OCI-LY1 (cell line): ENCODE measurements around the gene PACRG.

Experiments
- H2AFZ ChIP-seq: fragments of 200-600 bp; sonication (generic), shearing (Covaris generic); 2 replicates; pipeline ENCODE4 v1.6.0; 2014; ENCODE audit warnings: antibody characterized with exemption, mild to moderate bottlenecking, low read length
- H3F3A ChIP-seq: fragments of 200-600 bp; sonication (generic), shearing (Covaris generic); 2 replicates; pipeline ENCODE4 v1.6.0; 2014; ENCODE audit warnings: mild to moderate bottlenecking, antibody characterized with exemption, low read length, moderate library complexity; ENCODE audit not compliant: insufficient read depth
- H3K27ac ChIP-seq: fragments of 200-600 bp; sonication (generic); 2 replicates; pipeline ENCODE4 v1.5.1; 2014; ENCODE audit warnings: low read length, mixed run types, mild to moderate bottlenecking, low read depth; ENCODE audit not compliant: poor library complexity, severe bottlenecking
- H3K27me3 ChIP-seq: fragments of 200-600 bp; sonication (generic); 2 replicates; pipeline ENCODE4 v1.6.0; 2014; ENCODE audit warnings: antibody characterized with exemption, mild to moderate bottlenecking, low read length, moderate library complexity; ENCODE audit not compliant: insufficient read depth
- H3K36me3 ChIP-seq: fragments of 200-600 bp; sonication (generic); 2 replicates; pipeline ENCODE4 v1.6.1; 2014; ENCODE audit warnings: mild to moderate bottlenecking, antibody characterized with exemption, low read length, moderate library complexity, mixed read lengths; ENCODE audit not compliant: insufficient read depth
- H3K4me1 ChIP-seq: fragments of 200-600 bp; sonication (generic); 2 replicates; pipeline ENCODE4 v1.5.1; 2014; ENCODE audit warnings: mild to moderate bottlenecking, low read length, moderate library complexity; ENCODE audit not compliant: insufficient read depth, severe bottlenecking
- H3K4me2 ChIP-seq: fragments of 200-600 bp; sonication (generic), shearing (Covaris generic); 2 replicates; pipeline ENCODE4 v1.6.1; 2014; ENCODE audit warnings: low read length
- H3K4me3 ChIP-seq: fragments of 200-600 bp; sonication (generic); 2 replicates; pipeline ENCODE4 v1.5.1; 2014; ENCODE audit warnings: low read length, low read depth, mild to moderate bottlenecking, mixed read lengths; ENCODE audit not compliant: poor library complexity, severe bottlenecking
- H3K79me2 ChIP-seq: fragments of 200-600 bp; shearing (Covaris generic); 2 replicates; pipeline ENCODE4 v1.6.1; 2016; ENCODE audit warnings: mixed run types, low read length, mixed read lengths; ENCODE audit not compliant: insufficient read depth
- H3K9ac ChIP-seq: fragments of 200-600 bp; sonication (generic), shearing (Covaris generic); 2 replicates; pipeline ENCODE4 v1.6.1; 2014; ENCODE audit warnings: mild to moderate bottlenecking, low read length, mixed read lengths
- H3K9me2 ChIP-seq: fragments of 200-600 bp; sonication (generic), shearing (Covaris generic); 2 replicates; pipeline ENCODE4 v1.6.1; 2014; ENCODE audit warnings: low read depth, mild to moderate bottlenecking, low read length, mixed read lengths
- H3K9me3 ChIP-seq: fragments of 200-600 bp; shearing (Covaris generic); 2 replicates; pipeline ENCODE4 v1.6.1; 2014; ENCODE audit warnings: low read length, mixed read lengths
- H4K20me1 ChIP-seq: fragments of 200-600 bp; sonication (generic), shearing (Covaris generic); 2 replicates; pipeline ENCODE4 v1.6.0; 2016; ENCODE audit warnings: mild to moderate bottlenecking, low read length; ENCODE audit not compliant: insufficient read depth
- EZH2 ChIP-seq: fragments of 200-600 bp; sonication (generic), shearing (Covaris generic); IDR thresholded peaks from 2 replicates; pipeline ENCODE4 v1.8.0; 2017; ENCODE audit warnings: borderline replicate concordance, mixed run types, mild to moderate bottlenecking, antibody characterized with exemption, low read length, moderate library complexity, mixed read lengths
- TF ChIP-seq, protein P1 (sequence below): fragments of 200-600 bp; sonication (generic), shearing (Covaris generic); IDR thresholded peaks from 2 replicates; pipeline ENCODE4 v1.5.1; 2017; ENCODE audit warnings: mild to moderate bottlenecking, antibody characterized with exemption, low read length, moderate library complexity, mixed read lengths

The PACRG gene

DNA sequence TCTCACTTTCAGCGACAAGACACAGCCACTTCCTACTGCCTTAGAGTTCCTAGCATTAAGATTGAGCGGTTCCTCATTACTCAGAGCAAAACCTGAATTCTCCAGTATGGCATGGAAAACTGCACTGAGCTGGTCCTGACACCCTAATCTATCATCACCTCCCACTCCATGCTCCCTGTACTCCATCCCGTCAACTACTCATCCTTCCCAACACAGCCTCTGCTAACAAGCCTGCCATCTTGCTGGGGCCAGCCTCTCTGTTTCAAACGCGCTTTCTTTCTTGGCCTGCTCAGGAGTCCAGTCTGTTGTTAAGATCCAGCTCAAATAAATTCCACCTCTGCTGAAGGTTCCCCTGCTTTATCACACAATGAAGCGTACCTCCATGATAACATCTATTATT lies 12.2 kb upstream of the PACRG start:
- no peaks in the 10 kb centered on the region for H3K79me2 ChIP-seq
- H3K9me3 ChIP-seq = no peaks in the 10 kb centered on the region
- H4K20me1 ChIP-seq = no peaks in the 10 kb centered on the region
- no peak overlapping the region for H3K27ac ChIP-seq
- H3K9me2 ChIP-seq = no peaks in the 10 kb centered on the region
- H2AFZ ChIP-seq = no peak overlapping the region
- H3K9ac ChIP-seq = no peak overlapping the region
- TF ChIP-seq, protein P1, sequence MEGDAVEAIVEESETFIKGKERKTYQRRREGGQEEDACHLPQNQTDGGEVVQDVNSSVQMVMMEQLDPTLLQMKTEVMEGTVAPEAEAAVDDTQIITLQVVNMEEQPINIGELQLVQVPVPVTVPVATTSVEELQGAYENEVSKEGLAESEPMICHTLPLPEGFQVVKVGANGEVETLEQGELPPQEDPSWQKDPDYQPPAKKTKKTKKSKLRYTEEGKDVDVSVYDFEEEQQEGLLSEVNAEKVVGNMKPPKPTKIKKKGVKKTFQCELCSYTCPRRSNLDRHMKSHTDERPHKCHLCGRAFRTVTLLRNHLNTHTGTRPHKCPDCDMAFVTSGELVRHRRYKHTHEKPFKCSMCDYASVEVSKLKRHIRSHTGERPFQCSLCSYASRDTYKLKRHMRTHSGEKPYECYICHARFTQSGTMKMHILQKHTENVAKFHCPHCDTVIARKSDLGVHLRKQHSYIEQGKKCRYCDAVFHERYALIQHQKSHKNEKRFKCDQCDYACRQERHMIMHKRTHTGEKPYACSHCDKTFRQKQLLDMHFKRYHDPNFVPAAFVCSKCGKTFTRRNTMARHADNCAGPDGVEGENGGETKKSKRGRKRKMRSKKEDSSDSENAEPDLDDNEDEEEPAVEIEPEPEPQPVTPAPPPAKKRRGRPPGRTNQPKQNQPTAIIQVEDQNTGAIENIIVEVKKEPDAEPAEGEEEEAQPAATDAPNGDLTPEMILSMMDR = no peak
- no peak for TF ChIP-seq EZH2
- H3K27me3 ChIP-seq = no peaks in the 10 kb centered on the region
- no peaks in the 10 kb centered on the region for H3K36me3 ChIP-seq
- H3K4me1 ChIP-seq = no peaks in the 10 kb centered on the region
- H3K4me3 ChIP-seq = no peak overlapping the region
- no peaks in the 10 kb centered on the region for H3F3A ChIP-seq
- no peak overlapping the region for H3K4me2 ChIP-seq

DNA sequence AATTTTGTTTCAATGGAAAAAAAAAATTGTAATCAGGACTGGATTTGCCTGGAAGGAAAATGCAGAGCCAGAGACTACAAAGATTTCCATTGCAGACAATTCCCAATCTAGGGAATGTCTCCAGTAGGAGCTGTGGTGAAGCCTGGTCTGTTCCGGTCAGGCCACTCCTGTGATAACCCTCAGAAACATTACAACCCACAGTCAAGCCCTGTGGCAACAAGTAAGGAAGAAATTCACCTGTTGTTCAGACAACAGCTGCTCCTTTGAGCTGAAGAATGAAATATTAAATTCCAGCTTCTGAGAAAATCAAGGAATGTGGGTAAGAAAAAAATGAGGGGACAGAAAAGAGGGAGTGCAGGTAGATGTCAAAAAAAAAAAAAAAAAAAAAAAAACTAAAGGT lies 8.2 kb upstream of the PACRG start:
- Histone ChIP-seq H3K4me3 (no peak overlapping the region), H3K27ac (no peak overlapping the region), H3K9ac (no peak overlapping the region), H3K9me3 (no peaks in the 10 kb centered on the region), H3K9me2 (no peaks in the 10 kb centered on the region), H3K4me2 (no peak overlapping the region), H4K20me1 (no peaks in the 10 kb centered on the region), H3K36me3 (no peaks in the 10 kb centered on the region), H3K4me1 (no peaks in the 10 kb centered on the region), H2AFZ (no peak overlapping the region), H3K27me3 (no peaks in the 10 kb centered on the region), H3K79me2 (no peaks in the 10 kb centered on the region), H3F3A (no peaks in the 10 kb centered on the region)
- no peak for TF ChIP-seq EZH2
- TF ChIP-seq, protein P1 = no peak

DNA sequence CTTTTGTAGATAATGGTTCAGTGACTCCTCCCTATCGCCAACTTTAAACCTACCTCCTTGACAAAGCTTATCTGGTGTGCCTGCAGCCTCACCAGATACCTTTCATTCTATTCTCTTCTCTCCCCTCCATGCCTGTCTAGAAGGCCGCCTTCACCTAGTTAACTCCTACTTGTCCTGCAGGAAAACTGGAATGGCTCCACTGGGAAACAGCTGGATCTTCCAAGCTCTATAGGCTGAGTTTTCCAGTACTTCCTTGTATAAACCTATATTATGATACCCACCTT lies 6.4 kb upstream of the PACRG start:
- H3K4me3 ChIP-seq = no peak overlapping the region
- no peaks in the 10 kb centered on the region for H4K20me1 ChIP-seq
- no peaks in the 10 kb centered on the region for H3K36me3 ChIP-seq
- no peaks in the 10 kb centered on the region for H3F3A ChIP-seq
- no peaks in the 10 kb centered on the region for H3K27me3 ChIP-seq
- H3K9ac ChIP-seq = no peak overlapping the region
- no peak overlapping the region for H3K27ac ChIP-seq
- no peak overlapping the region for H2AFZ ChIP-seq
- H3K9me3 ChIP-seq = no peaks in the 10 kb centered on the region
- no peaks in the 10 kb centered on the region for H3K4me1 ChIP-seq
- H3K4me2 ChIP-seq = no peak overlapping the region
- H3K9me2 ChIP-seq = no peaks in the 10 kb centered on the region
- H3K79me2 ChIP-seq = no peaks in the 10 kb centered on the region
- TF ChIP-seq, protein P1 = no peak
- TF ChIP-seq EZH2 = no peak
